ENCODE data around the gene POLR2J.

GRCh38 chr7:102434039-102434486 lies 44.7 kb downstream of the POLR2J start:
- TF ChIP-seq CTCF (conservative IDR thresholded peaks at IDR 0.05; ENCODE audit: low read depth in 2 of 2) (no peak), POLR2AphosphoS5 (IDR thresholded peaks at IDR 0.05; ENCODE audit: low read depth) (no peak), EZH2 (IDR thresholded peaks at IDR 0.05; ENCODE audit: low read depth, unreplicated experiment) (no peak), CREB1 (CRISPR knock-in tag; IDR thresholded peaks at IDR 0.05; ENCODE audit: low read depth) (no peak), ETS1 (IDR thresholded peaks at IDR 0.05) (no peak), ZNF114 (CRISPR knock-in tag; IDR thresholded peaks at IDR 0.05) (no peak), EZH2phosphoT487 (IDR thresholded peaks at IDR 0.05; ENCODE audit: unreplicated experiment) (no peak)
